IMR-90 (cell line): ENCODE results near the gene RELN. TPM values are rescaled to one million over a fixed set of nuclear protein-coding genes. Genes with fewer than 3 reads are reported as not detected.

Source experiments
- ATAC-seq: fragments of 200-7000 bp; cut with Tn5 transposase; 2 replicates; pipeline ENCODE4 v1.9.1; 2020; ENCODE audit warnings: low read depth, mild to moderate bottlenecking, moderate library complexity
- BruUV-seq: library from RNA; stranded (reverse); fragments of 400-500 nt; replicated peaks from 2 replicates; lab custom pipeline; 2021; lab: Mats Ljungman, UMichigan
- CTCF ChIA-PET: fragments of 300-600 bp; formaldehyde crosslinking; extraction: SDS; loops from one replicate; lab custom pipeline; 2021; ENCODE audit warnings: antibody characterized with exemption; lab: Yijun Ruan, JAX
- POLR2A ChIA-PET: fragments of 300-600 bp; sonication (Branson Sonifier 250); formaldehyde crosslinking; loops from one replicate; lab custom pipeline; 2022; ENCODE audit warnings: antibody characterized with exemption; ENCODE audit not compliant: unreplicated experiment; lab: Charles Lee
- DNase-seq: peaks from one replicate; pipeline ENCODE4 v3.0.0; 2013
- H2AFZ ChIP-seq: replicated peaks from 2 replicates; pipeline ENCODE3; 2013; ENCODE audit warnings: low read length, mild to moderate bottlenecking; ENCODE audit not compliant: poor library complexity
- H2AK5ac ChIP-seq: 2 replicates; pipeline ENCODE4 v1.6.1; 2013; ENCODE audit warnings: low read depth, low read length, inconsistent platforms
- H2AK9ac ChIP-seq: replicated peaks from 2 replicates; pipeline ENCODE3; 2013; ENCODE audit warnings: mild to moderate bottlenecking, low read depth, low read length, moderate library complexity; ENCODE audit not compliant: poor library complexity
- H2BK120ac ChIP-seq: 2 replicates; pipeline ENCODE4 v1.6.1; 2013; ENCODE audit warnings: low read depth, low read length, inconsistent platforms
- H2BK15ac ChIP-seq: 3 replicates; pipeline ENCODE4 v1.6.1; 2013; ENCODE audit warnings: low read depth, low read length, inconsistent platforms
- H2BK20ac ChIP-seq: 2 replicates; pipeline ENCODE4 v1.6.1; 2013; ENCODE audit warnings: low read depth, mild to moderate bottlenecking, inconsistent platforms, low read length, moderate library complexity
- H2BK5ac ChIP-seq: 2 replicates; pipeline ENCODE4 v1.6.1; 2013; ENCODE audit warnings: mild to moderate bottlenecking, low read depth, low read length, inconsistent platforms; ENCODE audit not compliant: poor library complexity, severe bottlenecking
- H3K14ac ChIP-seq: replicated peaks from 2 replicates; pipeline ENCODE4 v1.6.1; 2013; ENCODE audit warnings: low read depth, low read length, inconsistent platforms
- H3K18ac ChIP-seq: 2 replicates; pipeline ENCODE4 v1.6.1; 2013; ENCODE audit warnings: low read depth, low read length, control low read depth
- H3K23ac ChIP-seq: 2 replicates; pipeline ENCODE4 v1.6.1; 2013; ENCODE audit warnings: low read depth, low read length, inconsistent platforms
- H3K27ac ChIP-seq: 2 replicates; pipeline ENCODE4 v1.5.1; 2013; ENCODE audit warnings: mild to moderate bottlenecking, control low read depth, low read length; ENCODE audit not compliant: insufficient read depth
- H3K27me3 ChIP-seq: 2 replicates; pipeline ENCODE4 v1.6.1; 2013; ENCODE audit warnings: low read length; ENCODE audit not compliant: control insufficient read depth, insufficient read depth
- H3K36me3 ChIP-seq: 2 replicates; pipeline ENCODE4 v1.6.1; 2013; ENCODE audit warnings: low read length, mixed read lengths; ENCODE audit not compliant: control insufficient read depth, insufficient read depth
- H3K4ac ChIP-seq: 2 replicates; pipeline ENCODE4 v1.6.1; 2013; ENCODE audit warnings: low read depth, low read length, inconsistent platforms
- H3K4me1 ChIP-seq: 2 replicates; pipeline ENCODE4 v1.6.1; 2013; ENCODE audit warnings: low read length, mixed read lengths; ENCODE audit not compliant: control insufficient read depth, insufficient read depth
- H3K4me2 ChIP-seq: 2 replicates; pipeline ENCODE4 v1.6.1; 2013; ENCODE audit warnings: low read depth, mild to moderate bottlenecking, control low read depth, low read length, moderate library complexity
- H3K4me3 ChIP-seq: 2 replicates; pipeline ENCODE4 v1.5.1; 2013; ENCODE audit warnings: low read depth, mild to moderate bottlenecking, control low read depth, low read length, moderate library complexity; ENCODE audit not compliant: insufficient read depth
- H3K56ac ChIP-seq: 2 replicates; pipeline ENCODE4 v1.6.1; 2013; ENCODE audit warnings: low read length, inconsistent platforms; ENCODE audit not compliant: insufficient read depth; ENCODE audit errors: extremely low read depth
- H3K79me1 ChIP-seq, 2 experiments: 2 replicates each; pipeline ENCODE4 v1.6.1; 2013; ENCODE audit warnings: low read length in 2 of 2, inconsistent platforms in 1 of 2, low read depth in 1 of 2
- H3K9ac ChIP-seq: 2 replicates; pipeline ENCODE4 v1.6.1; 2013; ENCODE audit warnings: low read depth, low read length, control low read depth
- H3K9me1 ChIP-seq: 2 replicates; pipeline ENCODE4 v1.6.1; 2013; ENCODE audit warnings: low read length, inconsistent platforms; ENCODE audit not compliant: insufficient read depth
- H3K9me3 ChIP-seq: 2 replicates; pipeline ENCODE4 v1.6.1; 2013; ENCODE audit warnings: low read length; ENCODE audit not compliant: control insufficient read depth, insufficient read depth
- H4K20me1 ChIP-seq: 2 replicates; pipeline ENCODE4 v1.6.1; 2013; ENCODE audit warnings: low read length, inconsistent platforms; ENCODE audit not compliant: insufficient read depth
- H4K5ac ChIP-seq: 2 replicates; pipeline ENCODE4 v1.6.1; 2013; ENCODE audit warnings: mild to moderate bottlenecking, low read depth, low read length, control low read depth
- H4K8ac ChIP-seq, 2 experiments: 2 replicates each; pipeline ENCODE4 v1.6.1; 2013; ENCODE audit warnings: low read depth in 2 of 2, low read length in 2 of 2, control low read depth in 1 of 2, inconsistent platforms in 1 of 2
- H4K91ac ChIP-seq: 2 replicates; pipeline ENCODE4 v1.6.1; 2013; ENCODE audit warnings: low read depth, low read length, inconsistent platforms; ENCODE audit not compliant: insufficient read depth
- BHLHE40 ChIP-seq: fragments of 150-350 bp; IDR thresholded peaks from 2 replicates; pipeline ENCODE4 v1.6.1; 2016; ENCODE audit warnings: mild to moderate bottlenecking, low read depth, low read length
- CEBPB ChIP-seq: IDR thresholded peaks from 2 replicates; pipeline ENCODE4 v1.6.1; 2012; ENCODE audit warnings: low read depth, low read length, improper control_type of control experiment
- CHD1 ChIP-seq: IDR thresholded peaks from 2 replicates; pipeline ENCODE4 v1.6.1; 2012; ENCODE audit warnings: low read depth, low read length, improper control_type of control experiment
- FOS ChIP-seq: fragments of 150-350 bp; IDR thresholded peaks from 2 replicates; pipeline ENCODE4 v1.6.1; 2016; ENCODE audit warnings: low read depth, low read length
- MAFK ChIP-seq: IDR thresholded peaks from 2 replicates; pipeline ENCODE4 v1.6.1; 2012; ENCODE audit warnings: low read depth, low read length, improper control_type of control experiment
- MAZ ChIP-seq: IDR thresholded peaks from 2 replicates; pipeline ENCODE4 v1.6.1; 2012; ENCODE audit warnings: low read depth, mild to moderate bottlenecking, low read length, improper control_type of control experiment, moderate library complexity, borderline replicate concordance
- MXI1 ChIP-seq: IDR thresholded peaks from 2 replicates; pipeline ENCODE4 v1.6.1; 2012; ENCODE audit warnings: low read depth, mild to moderate bottlenecking, low read length, moderate library complexity, borderline replicate concordance
- NFE2L2 ChIP-seq: fragments of 150-350 bp; IDR thresholded peaks from 2 replicates; pipeline ENCODE4 v1.6.1; 2016; ENCODE audit warnings: low read depth, mild to moderate bottlenecking, low read length
- POLR2A ChIP-seq: IDR thresholded peaks from 2 replicates; pipeline ENCODE4 v1.6.1; 2012; ENCODE audit warnings: mild to moderate bottlenecking, low read depth, low read length
- RAD21 ChIP-seq: IDR thresholded peaks from 2 replicates; pipeline ENCODE4 v1.6.1; 2012; ENCODE audit warnings: low read length, improper control_type of control experiment
- RCOR1 ChIP-seq: IDR thresholded peaks from 2 replicates; pipeline ENCODE4 v1.6.1; 2012; ENCODE audit warnings: mild to moderate bottlenecking, low read length, improper control_type of control experiment; ENCODE audit not compliant: insufficient replicate concordance
- RFX5 ChIP-seq: IDR thresholded peaks from 2 replicates; pipeline ENCODE4 v1.8.0; 2012; ENCODE audit warnings: low read depth, mild to moderate bottlenecking, low read length, moderate library complexity
- SMC3 ChIP-seq: fragments of 150-350 bp; IDR thresholded peaks from 2 replicates; pipeline ENCODE4 v1.6.1; 2016; ENCODE audit warnings: low read depth, mild to moderate bottlenecking, antibody characterized with exemption, low read length, moderate library complexity
- WGBS, 2 experiments: methylation state at CpG; one replicate each; pipeline versions ENCODE4 v1.1.5 to v1.1.7; 2013; ENCODE audit warnings: missing lambda C conversion rate in 2 of 2; ENCODE audit not compliant: insufficient read length in 1 of 2; ENCODE audit errors: extremely low coverage in 2 of 2; 5-methylcytosine and 5-hydroxymethylcytosine counted together
- dilution Hi-C: fragments of 300-500 bp; cut with HindIII; formaldehyde crosslinking; loops from one replicate; pipeline ENCODE4 v1.14.3; 2018; ENCODE audit warnings: low sequenced_read_pairs; ENCODE audit not compliant: unreplicated experiment
- in situ Hi-C: fragments of 300-500 bp; cut with MboI; formaldehyde crosslinking; loops from 3 replicates; pipeline ENCODE4 v1.14.3; 2019; ENCODE audit warnings: low sequenced_read_pairs, inconsistent platforms, mixed read lengths
- intact Hi-C: fragments of 100-400 bp; cut with micrococcal nuclease; formaldehyde crosslinking; loops from 2 replicates; pipeline ENCODE4 v1.10.0; 2022
- polyA plus RNA-seq, 3 experiments: library from polyadenylated mRNA; depleted of rRNA; stranded (reverse); fragments of >200 nt; gene quantifications; 2 replicates each; pipeline ENCODE4 v1.2.3, GENCODE V29; 2012; ENCODE audit warnings: low replicate concordance in 1 of 3
- total RNA-seq: library from RNA; depleted of rRNA; stranded (reverse); fragments of >200 nt; gene quantifications from 2 replicates; pipeline ENCODE4 v1.2.3, GENCODE V29; 2012
- TF ChIP-seq, protein P1 (sequence below): fragments of 150-350 bp; IDR thresholded peaks from 2 replicates; pipeline ENCODE4 v1.6.1; 2016; ENCODE audit warnings: low read depth, mild to moderate bottlenecking, low read length, moderate library complexity, borderline replicate concordance
- TF ChIP-seq, protein P2 (sequence below): conservative IDR thresholded peaks from 2 replicates; pipeline ENCODE4 v1.5.1; 2012; ENCODE audit warnings: mild to moderate bottlenecking, low read depth, low read length, improper control_type of control experiment
- TF ChIP-seq, protein P3 (sequence below): fragments of 150-350 bp; IDR thresholded peaks from 2 replicates; pipeline ENCODE4 v1.6.1; 2017; ENCODE audit warnings: mild to moderate bottlenecking, antibody characterized with exemption, low read length, low read depth

Gene RELN
- total and polyA plus RNA-seq, 2 of the 4 experiments (the other 2 are of a cell fraction) = 14.7 to 23.7 TPM

DNA sequence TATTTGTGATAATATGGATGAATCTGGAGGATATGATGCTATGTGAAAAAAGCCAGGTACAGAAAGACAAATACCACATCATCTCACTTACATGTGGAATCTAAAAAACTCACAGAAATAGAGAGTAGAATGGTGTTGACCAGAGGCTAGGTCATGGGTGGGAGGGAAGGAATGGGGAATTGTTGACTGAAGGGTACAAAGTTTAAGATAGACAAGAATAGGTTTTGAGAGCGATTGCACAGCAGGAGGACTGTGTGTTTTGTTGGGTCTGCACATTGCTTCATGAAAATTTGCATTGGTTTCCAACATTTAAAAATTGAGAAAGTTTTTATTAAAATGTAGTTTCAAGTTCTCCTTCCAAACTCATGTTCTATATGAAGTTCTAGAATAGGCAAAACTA, 551.8 kb downstream of the RELN start:
- TF ChIP-seq MXI1 = no peak
- TF ChIP-seq SMC3 = no peak
- TF ChIP-seq, protein P1, sequence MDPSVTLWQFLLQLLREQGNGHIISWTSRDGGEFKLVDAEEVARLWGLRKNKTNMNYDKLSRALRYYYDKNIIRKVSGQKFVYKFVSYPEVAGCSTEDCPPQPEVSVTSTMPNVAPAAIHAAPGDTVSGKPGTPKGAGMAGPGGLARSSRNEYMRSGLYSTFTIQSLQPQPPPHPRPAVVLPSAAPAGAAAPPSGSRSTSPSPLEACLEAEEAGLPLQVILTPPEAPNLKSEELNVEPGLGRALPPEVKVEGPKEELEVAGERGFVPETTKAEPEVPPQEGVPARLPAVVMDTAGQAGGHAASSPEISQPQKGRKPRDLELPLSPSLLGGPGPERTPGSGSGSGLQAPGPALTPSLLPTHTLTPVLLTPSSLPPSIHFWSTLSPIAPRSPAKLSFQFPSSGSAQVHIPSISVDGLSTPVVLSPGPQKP = no peak
- TF ChIP-seq, protein P2, sequence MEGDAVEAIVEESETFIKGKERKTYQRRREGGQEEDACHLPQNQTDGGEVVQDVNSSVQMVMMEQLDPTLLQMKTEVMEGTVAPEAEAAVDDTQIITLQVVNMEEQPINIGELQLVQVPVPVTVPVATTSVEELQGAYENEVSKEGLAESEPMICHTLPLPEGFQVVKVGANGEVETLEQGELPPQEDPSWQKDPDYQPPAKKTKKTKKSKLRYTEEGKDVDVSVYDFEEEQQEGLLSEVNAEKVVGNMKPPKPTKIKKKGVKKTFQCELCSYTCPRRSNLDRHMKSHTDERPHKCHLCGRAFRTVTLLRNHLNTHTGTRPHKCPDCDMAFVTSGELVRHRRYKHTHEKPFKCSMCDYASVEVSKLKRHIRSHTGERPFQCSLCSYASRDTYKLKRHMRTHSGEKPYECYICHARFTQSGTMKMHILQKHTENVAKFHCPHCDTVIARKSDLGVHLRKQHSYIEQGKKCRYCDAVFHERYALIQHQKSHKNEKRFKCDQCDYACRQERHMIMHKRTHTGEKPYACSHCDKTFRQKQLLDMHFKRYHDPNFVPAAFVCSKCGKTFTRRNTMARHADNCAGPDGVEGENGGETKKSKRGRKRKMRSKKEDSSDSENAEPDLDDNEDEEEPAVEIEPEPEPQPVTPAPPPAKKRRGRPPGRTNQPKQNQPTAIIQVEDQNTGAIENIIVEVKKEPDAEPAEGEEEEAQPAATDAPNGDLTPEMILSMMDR = no peak
- TF ChIP-seq CEBPB = no peak
- TF ChIP-seq FOS = no peak
- TF ChIP-seq, protein P3, sequence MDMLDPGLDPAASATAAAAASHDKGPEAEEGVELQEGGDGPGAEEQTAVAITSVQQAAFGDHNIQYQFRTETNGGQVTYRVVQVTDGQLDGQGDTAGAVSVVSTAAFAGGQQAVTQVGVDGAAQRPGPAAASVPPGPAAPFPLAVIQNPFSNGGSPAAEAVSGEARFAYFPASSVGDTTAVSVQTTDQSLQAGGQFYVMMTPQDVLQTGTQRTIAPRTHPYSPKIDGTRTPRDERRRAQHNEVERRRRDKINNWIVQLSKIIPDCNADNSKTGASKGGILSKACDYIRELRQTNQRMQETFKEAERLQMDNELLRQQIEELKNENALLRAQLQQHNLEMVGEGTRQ = no peak
- no peak for TF ChIP-seq RAD21
- no peak for TF ChIP-seq NFE2L2
- TF ChIP-seq BHLHE40 = no peak
- TF ChIP-seq CHD1 = no peak
- no peak for TF ChIP-seq MAZ
- TF ChIP-seq MAFK = no peak
- TF ChIP-seq POLR2A = no peak
- no peak for TF ChIP-seq RFX5
- no peak for TF ChIP-seq RCOR1
- H2AK9ac ChIP-seq = no peak overlapping the region
- whole genome bisulfite sequencing, 2 experiments = no CpG with 5 or more reads among the region's 1 CpG
- H4K20me1 ChIP-seq = no peaks in the 10 kb centered on the region
- H2AK5ac ChIP-seq = no peak overlapping the region
- no peaks in the 10 kb centered on the region for H3K79me1 ChIP-seq
- no peaks in the 10 kb centered on the region for H3K9me3 ChIP-seq
- no peak overlapping the region for H3K4ac ChIP-seq
- no peak overlapping the region for H3K4me2 ChIP-seq
- no peak for ATAC-seq
- H3K4me3 ChIP-seq = no peak overlapping the region
- H2BK120ac ChIP-seq = no peak overlapping the region
- H3K23ac ChIP-seq = no peak overlapping the region
- no peaks in the 10 kb centered on the region for H3K9me1 ChIP-seq
- H4K8ac ChIP-seq = no peak overlapping the region
- intact Hi-C loops = no loop called here
- dilution Hi-C loops = no loop called here
- no peak overlapping the region for H3K14ac ChIP-seq
- no peak overlapping the region for H2BK20ac ChIP-seq
- CTCF ChIA-PET = no interaction called here
- H3K36me3 ChIP-seq = no peaks in the 10 kb centered on the region
- no peak overlapping the region for H3K9ac ChIP-seq
- H2BK15ac ChIP-seq = no peak overlapping the region
- H3K27ac ChIP-seq = no peak overlapping the region
- in situ Hi-C loops = no loop called here
- no peak overlapping the region for H3K18ac ChIP-seq
- BruUV-seq = no TSS peak
- POLR2A ChIA-PET = no interaction called here
- H3K27me3 ChIP-seq = peaks cover 10% of the 10 kb centered on the region
- no peak overlapping the region for H2BK5ac ChIP-seq
- no peak overlapping the region for H2AFZ ChIP-seq
- DNase-seq = no peak
- H4K91ac ChIP-seq = no peak overlapping the region
- no peak overlapping the region for H4K5ac ChIP-seq
- H3K4me1 ChIP-seq = no peaks in the 10 kb centered on the region
- no peak overlapping the region for H3K56ac ChIP-seq
